ENCODE results near the gene EXT2. TPM values are rescaled to one million over a fixed set of nuclear protein-coding genes. Genes with fewer than 3 reads are reported as not detected.

The EXT2 gene
- total RNA-seq, 1 experiment from 2014 or later, result 39.1 TPM

- TF ChIP-seq CDX4 (CRISPR knock-in tag; IDR thresholded peaks at IDR 0.05; ENCODE audit: borderline replicate concordance) (no peak), RORB (CRISPR knock-in tag; IDR thresholded peaks at IDR 0.05) (no peak), ATF2 (CRISPR knock-in tag; IDR thresholded peaks at IDR 0.05; ENCODE audit: borderline replicate concordance, low read depth) (no peak), ATF3 (CRISPR knock-in tag; conservative IDR thresholded peaks at IDR 0.05) (no peak)
These were observed 6.6 kb upstream of the EXT2 start (continued) for GRCh38 chr11:44088871-44089270.

GRCh38 chr11:44090539-44090938, 4.9 kb upstream of the EXT2 start:
- H3K27me3 Mint-ChIP-seq (ENCODE audit: low read depth), result peaks cover 16% of the 10 kb centered on the region
- DNase-seq (ENCODE audit: low spot score) (no peak), ATAC-seq (no peak)
- peaks cover 16% of the 10 kb centered on the region for H3K36me3 Mint-ChIP-seq
- H3K4me3 Mint-ChIP-seq, result no peak overlapping the region
- H3K9me3 Mint-ChIP-seq, result peaks cover 36% of the 10 kb centered on the region
- ChIA-PET POLR2A (interaction anchor here (0.6 kb wide), 1 partner anchor 54 kb away, joined by 3 read pairs; no protein-coding TSS in a partner anchor), CTCF (no interaction called here)
- H3K4me1 Mint-ChIP-seq, result peaks cover 10% of the 10 kb centered on the region
- H3K27ac Mint-ChIP-seq, result no peak overlapping the region
- TF ChIP-seq MXD4 (CRISPR knock-in tag; IDR thresholded peaks at IDR 0.05; ENCODE audit: borderline replicate concordance) (no peak), AFF4 (CRISPR knock-in tag; IDR thresholded peaks at IDR 0.05; ENCODE audit: borderline replicate concordance) (no peak), STAT6 (CRISPR knock-in tag; conservative IDR thresholded peaks at IDR 0.05; ENCODE audit: low read depth) (no peak), ZNF317 (CRISPR knock-in tag; IDR thresholded peaks at IDR 0.05; ENCODE audit: borderline replicate concordance, low read depth) (no peak), SMAD3 (CRISPR knock-in tag; IDR thresholded peaks at IDR 0.05; ENCODE audit: borderline replicate concordance) (no peak), IRF1 (CRISPR knock-in tag; IDR thresholded peaks at IDR 0.05) (no peak), NR3C1 (CRISPR knock-in tag; conservative IDR thresholded peaks at IDR 0.05; ENCODE audit: low read depth) (no peak), GABPB1 (CRISPR knock-in tag; IDR thresholded peaks at IDR 0.05) (no peak), HMGXB4 (CRISPR knock-in tag; IDR thresholded peaks at IDR 0.05) (no peak), MLX (CRISPR knock-in tag; IDR thresholded peaks at IDR 0.05) (no peak), E2F5 (CRISPR knock-in tag; IDR thresholded peaks at IDR 0.05) (no peak), ZBTB21 (CRISPR knock-in tag; IDR thresholded peaks at IDR 0.05; ENCODE audit: borderline replicate concordance) (no peak), CREB1 (CRISPR knock-in tag; IDR thresholded peaks at IDR 0.05) (no peak), TEAD1 (CRISPR knock-in tag; IDR thresholded peaks at IDR 0.05) (no peak), CBFB (CRISPR knock-in tag; IDR thresholded peaks at IDR 0.05; ENCODE audit: low read depth) (no peak)

All from WTC11 (cell line).